Dermis microvascular lymphatic vessel endothelial cell (primary cell): ENCODE data around the gene TUBB. TPM values are rescaled to one million over a fixed set of nuclear protein-coding genes. Genes with fewer than 3 reads are reported as not detected.

Experiments used
- DNase-seq, 2 donors: peaks; one replicate each; pipeline versions ENCODE4 v3.0.0 to v3.0.0-alpha.2; 2010; ENCODE audit warnings: low read depth in 2 of 2
- total RNA-seq: library from RNA; depleted of rRNA; stranded (reverse); fragments of >200 nt; gene quantifications from 2 replicates; pipeline ENCODE4 v1.2.1, GENCODE V29; 2014

Gene TUBB
- total RNA-seq, 1 donor from 2014 or later = 397 TPM

DNA sequence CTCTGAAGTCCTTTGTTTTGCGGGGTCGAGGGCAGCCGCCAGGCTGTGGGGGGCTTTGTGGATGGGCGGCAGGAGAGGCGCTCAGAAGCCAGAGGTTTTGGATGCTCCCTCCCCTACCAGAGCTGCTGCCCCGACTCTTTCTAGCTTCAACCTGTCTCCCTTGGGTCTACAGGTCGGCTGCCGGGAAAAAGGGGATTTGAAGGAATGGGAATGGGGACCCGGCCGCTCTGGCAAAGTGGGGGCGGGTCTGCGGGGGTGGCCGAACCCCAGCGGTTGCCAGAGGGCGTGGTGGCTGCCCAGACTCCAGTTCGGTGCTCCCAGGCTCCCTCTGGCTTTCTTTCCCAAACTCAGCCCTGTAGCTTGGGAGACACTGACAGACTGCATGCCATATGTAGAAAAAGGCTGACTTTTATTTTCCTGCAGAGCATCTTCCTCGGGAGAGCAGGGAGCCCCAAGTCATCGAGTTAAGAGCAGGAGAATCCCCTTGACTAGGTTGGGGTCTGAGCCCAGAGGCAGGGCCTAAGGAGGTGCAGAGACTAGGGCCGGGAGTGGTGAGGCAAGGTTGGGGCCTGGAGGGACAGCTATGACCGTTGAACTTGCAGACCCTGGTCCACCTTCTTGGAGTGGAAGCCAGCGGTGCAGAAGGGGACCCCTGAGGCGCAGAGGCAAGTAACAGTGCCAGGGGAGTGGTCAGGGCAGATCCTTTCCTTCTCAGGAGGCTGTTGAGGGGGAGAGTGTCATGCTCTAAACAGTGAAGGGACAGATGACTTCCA, 32.3 kb upstream of the TUBB start:
- DNase-seq = peak in 1 of 2 donors; percentile 30

DNA sequence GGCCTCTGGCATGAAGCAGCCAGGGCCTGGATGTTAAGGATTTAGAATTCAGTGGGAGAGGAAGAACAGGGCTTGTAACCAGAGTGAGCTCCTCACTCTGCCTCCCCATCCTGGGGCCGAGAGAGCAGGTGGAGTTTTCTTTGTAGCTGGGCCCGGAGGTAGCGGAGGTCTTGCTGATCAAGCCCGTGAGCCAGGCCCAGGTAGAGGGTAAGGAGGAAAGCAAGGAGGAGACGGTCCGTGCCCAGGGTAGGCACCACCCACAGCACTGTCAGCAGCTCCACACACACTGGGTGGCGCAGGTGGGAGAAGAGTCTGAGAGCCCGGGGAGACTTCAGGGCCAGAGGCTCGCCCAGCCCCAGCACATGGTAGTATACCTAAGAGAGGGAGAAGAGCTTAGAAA, 31.6 kb upstream of the TUBB start:
- no peak for DNase-seq

DNA sequence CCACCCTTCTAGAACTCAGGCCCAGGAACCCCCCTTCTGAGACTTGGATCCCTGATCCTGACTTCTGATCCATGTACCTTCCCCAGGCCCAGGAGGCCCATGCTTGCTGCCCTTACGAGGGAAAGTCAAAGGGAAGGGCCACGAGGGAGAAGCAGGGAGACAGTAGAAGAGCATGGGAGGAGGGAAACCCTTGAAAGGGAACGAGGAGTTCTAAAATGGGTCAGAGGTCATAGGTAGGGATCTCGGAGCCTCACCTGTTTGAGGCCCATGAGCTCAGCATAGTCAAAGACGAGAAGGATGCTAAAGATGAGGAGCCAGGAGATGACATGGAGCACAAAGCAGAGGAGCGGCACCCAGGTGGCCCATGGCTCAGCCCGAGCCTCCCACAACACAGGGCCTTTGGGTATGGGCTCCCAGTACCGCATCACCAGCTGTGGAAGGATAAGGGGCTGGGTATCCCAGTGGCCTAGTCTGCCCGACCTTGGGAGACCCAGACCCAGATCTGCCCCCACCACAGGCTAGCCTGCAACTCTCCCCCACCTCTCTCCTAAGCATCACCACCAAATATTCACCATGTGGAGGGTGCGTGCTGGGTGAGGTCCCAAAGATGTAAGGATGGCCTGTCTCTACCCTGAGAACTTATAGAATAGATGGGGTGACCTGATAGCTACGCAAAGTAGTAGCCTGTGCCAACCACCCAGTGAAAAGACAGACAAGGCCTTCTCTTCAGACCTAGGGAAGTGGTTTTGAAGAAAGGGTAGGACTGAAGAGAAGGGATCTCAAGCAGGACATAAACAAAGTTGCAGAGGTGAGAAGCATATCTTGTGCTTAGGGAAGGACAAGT, 30.9 kb upstream of the TUBB start:
- DNase-seq = no peak

DNA sequence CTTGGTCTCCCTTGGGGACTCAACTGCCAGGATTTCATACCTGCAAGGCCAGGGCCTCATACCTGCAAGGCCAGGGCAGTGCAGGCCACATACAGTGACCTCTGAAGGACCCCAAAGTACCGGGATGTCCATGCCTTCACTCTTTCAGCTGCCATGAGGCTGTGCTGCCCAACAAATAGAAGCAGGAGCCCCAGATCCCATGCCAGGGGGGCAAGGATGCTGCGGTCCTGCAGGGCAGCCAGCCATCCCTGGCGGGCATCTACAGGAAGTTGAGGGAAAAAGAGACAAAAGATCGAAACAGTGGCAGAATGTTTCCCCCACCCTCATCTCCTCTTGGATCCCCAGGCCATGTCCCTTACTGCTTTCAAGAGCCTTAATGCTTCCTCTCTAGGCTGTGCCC, 30.2 kb upstream of the TUBB start:
- no peak for DNase-seq

DNA sequence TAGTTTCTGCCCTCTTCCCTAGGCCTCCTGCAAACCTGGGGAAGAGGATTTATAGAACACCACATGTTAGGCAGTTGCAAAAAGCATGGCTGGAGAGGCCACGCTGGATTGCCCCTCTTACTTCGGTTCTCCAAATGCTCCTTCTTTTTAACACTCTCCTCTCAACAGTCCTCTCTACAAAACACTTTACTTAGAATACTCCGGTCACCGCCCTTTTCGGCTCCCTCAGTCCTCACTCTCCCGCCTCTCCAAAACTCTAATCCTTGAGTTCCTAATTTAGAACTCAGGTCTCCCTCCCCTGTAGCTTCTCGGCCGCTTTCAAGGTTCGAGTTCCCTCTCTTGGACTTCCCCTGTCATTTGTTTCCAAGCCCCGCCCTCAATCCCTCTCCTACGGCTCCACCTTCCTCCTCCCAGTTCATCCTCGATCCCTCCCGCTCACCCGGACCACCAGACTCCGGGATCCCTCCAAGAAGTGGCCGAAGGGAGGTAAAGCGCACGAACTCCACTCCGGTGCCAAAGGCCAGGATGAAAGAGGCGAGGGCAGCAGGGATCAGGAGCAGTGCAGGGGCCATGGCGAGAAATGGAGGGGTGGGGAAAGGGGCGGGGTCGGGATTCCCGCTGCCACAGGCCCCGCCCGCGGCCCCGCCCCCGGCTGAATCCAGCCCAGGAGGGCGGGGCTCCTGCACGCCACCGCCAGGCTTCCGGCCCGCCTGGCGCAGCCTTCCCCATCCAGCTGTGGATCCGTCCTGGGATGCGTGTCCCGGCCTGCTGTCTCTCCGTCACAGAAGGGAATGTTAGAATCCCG, 29.5 kb upstream of the TUBB start, which contains the start of gene NRM:
Gene NRM, minus strand, starts transcription at position 582 of the 805 bp plus-strand sequence. Its CDS starts 10 bp downstream, at position 572.
- peak; percentile 59 to 83 for DNase-seq

DNA sequence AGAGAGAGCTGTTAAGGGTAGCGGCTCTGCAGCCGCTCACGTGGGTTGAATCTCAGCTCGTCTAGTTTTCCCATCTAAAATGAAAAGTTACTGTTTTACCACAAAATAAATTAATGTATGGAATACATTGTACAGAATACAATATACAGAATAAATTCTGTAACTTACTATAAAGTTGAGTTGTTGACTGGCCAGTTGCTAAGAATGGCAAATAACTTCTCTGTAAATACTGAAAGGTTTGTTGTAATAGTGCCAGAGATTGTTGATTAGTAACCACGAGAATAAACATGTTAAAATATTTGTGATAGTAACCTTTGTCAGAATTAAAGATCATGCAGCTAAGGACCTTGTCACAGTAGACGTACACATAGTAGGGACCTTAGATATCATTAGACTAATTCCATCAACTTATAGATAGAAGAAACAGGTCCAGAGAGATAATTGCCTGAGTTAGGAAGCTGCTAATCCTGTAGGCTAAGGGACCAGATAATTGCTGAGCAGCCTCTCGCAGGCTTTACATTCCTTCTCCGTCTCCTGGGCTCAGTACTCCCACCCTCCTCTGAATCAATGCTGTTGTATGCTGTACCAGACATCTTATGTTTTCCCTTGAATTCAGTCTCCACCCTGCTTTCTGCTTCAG, 28.8 kb upstream of the TUBB start:
- DNase-seq = no peak

DNA sequence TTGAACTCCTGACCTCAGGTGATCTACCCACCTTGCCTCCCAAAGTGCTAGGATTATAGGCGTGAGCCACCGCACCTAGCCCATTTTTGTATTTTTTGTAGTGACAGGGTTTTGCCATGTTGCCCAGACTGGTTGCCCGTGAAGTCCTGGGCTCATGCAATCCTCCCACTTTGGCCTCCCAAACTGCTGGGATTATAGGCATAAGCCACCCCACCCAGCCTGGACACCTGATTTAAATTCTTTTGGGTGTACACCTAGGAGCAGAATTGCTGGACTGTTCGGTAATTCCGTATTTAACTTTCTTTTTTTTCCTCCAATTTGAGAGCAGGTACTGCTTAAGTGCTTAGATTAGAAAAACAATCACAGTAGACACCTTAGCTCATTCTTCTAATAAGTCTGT, 23.7 kb upstream of the TUBB start:
- no peak for DNase-seq

DNA sequence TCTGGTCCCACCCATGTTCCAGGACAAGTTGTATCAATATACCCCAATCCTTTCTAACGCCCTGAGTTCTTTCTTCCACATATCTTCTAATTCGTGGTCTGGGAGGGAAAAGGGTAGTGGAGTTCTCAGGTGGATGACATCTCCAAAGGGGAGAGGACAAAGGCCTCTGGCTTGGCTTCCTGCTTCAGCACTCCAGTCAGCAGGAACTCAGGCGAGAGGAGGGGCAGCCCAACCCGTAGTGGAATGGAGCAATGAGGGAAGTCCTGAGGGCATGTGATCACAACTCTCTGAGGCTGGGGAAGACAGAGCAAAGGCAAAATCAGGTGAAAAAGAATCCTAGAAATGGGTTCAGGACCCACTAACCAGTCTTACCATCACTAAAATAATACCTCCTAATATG, 19.8 kb upstream of the TUBB start:
- no peak for DNase-seq

DNA sequence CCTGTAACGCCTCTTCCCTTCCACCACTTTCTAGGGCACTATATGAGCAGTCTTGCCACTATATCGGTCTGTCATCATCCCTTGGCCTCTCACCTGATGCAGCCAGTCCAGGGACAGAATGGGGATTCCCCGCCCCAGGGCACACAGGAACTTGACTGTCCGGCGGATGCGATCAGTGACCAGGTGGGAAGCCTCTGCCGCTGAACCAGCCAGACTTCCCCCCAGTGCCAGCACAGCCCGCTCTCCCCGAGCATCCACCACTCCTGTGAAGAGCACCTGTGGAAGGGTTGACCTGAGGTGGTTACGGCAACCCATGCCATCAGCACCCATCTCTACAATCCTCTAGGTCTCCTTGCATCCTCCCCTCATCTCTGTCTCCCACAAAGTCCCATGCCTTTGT, 17.1 kb upstream of the TUBB start:
- DNase-seq = no peak

DNA sequence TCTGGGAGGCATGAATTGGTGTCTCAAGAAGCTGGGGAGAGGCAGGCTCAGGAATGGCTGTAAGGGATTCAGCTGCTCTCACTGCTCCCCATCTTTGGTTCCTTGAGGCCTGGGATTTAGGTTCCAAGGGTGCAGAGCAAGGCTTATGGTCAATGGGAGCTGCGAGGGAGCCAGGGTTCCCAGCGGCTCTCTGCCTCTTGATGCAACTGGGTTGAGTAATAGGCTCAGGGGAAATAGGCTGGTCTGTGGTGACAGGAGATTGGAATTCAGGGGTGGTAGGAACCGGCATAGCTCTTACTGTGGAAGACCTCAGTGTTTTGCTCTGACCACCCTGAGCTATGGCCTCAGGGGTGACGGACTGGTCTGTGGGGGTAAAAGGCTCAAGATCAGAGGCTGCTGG, 16.3 kb upstream of the TUBB start:
- no peak for DNase-seq

DNA sequence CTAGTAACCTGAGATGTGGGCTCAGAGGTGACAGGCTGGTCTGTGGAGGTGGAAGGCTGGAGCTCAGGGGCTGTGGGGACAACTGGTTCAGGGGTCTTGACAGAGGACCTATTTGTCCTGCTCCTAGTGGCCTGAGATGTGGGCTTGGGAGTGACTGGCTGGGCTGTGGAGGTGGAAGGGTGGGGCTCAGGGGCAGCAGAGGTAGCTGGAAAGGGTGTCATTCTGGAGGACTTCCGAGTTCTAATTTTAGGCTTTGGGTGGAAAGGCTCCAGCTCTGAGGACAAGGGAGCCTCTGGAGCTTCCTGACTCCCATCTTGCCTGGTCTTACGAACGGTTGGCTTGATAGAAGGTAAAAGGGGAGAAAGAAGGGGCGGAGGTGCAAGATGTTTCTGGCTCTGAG, 14.5 kb upstream of the TUBB start:
- no peak for DNase-seq

DNA sequence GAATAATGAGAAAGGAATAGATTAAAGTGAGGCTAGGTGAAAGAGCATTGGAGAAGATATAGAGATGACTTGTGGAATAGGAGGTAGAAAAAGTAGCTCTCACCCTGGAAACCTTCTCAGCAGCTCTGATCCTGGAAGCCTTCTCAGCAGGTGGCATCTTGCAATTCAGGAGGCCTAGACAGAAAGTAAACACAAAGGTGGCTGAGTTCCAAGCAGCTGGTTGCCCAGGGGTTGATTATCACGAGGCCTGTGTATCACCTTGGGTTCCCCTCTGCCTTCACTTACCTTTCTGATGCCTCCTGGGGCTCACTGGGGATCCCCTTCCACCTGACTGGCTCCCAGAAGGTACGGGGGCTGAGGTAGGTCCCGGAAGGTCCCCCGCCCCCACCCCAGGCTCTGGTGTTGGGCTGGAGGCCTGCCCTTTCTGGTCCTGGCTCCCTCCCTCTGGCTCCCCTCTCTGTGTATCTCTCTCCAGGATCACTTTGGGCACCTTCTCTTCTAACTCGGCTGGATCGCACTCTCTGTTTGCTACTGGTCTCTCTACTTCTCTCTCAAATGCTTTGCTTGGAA, 12.8 kb upstream of the TUBB start:
- DNase-seq = no peak

DNA sequence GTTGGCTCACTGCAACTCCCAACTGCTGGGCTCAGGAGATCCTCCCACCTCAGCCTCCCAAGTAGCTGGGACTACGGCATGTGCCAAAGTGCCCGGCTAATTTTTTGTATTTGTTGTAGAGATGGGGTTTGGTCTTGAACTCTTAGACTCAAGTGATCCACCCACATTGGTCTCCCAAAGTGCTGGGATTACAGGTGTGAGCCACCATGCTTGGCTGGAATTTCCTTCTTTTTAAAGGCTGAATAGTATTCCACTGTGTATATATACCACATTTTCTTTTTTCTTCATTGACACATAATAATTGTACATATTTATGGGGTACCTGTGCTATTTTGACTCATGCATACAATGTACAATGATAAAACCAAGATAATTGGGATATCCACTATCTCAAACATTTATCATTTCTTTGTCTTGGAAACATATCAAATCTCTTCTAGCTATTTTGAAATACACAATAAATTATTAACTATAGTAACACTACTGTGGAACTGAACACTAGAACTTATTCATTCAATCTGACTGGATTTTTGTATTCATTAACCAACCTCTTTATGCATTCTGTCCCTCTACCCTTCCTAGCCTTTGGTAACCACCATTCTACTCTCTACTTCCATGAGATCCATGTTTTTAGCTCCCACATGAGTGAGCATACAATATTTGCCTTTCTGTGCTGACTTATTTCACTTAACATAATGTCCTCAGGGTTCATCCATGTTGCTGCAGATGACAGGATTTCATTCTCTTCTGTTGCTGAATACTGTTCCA, 10.9 kb upstream of the TUBB start:
- DNase-seq = no peak

DNA sequence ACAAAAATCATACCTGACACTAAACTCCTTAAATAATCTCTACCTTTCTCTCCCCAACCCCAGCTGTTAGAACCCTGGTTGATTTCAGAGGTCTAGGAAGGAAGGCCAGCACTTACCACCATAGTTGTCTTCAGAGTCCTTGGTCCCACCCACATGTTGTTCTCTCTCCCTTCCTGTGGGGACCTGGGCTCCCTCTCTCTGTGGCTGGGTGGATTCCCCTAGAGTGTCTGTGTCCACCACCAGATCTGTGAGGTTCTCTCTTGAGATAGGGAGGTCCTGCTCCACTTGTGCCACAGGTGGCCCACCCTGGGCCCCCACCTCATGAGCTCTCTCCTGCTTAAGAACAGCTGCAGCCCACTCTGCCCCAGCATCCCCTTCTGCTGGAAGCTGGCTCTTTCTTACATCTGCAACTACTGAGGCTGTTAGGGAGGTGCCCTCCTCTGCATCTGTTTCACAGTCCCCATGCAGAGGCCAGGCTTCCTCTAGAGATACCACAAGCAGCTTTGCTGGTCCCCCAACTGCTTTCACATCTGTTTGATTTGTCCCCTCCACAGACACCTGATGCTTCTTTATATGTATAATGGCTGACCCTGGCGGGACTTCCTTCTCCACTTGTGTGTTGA, 8.3 kb upstream of the TUBB start:
- DNase-seq = no peak

DNA sequence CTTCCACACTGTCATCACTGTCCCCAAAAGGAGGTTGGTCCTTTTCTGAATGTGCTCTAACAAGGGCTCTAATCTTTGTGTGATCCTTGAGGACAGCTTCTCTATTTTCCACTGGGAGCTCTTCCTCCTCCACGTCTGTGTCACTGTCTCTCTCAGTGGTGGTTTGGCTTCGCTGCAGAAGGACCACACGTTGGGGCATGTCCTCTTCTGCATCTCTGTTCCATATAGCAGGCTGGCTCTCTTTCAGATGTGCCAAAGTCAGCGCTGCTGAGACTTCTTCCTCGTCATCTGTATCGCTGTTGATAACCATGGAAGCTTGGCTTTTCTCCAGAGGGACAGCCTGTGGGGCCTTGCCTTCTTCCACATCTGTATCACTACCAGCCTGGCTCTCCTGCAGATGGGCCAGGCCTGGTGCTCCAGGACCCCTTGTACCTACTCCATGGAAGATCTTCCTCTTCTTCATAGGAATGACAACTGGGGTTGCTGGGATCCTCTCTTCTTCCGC, 7.7 kb upstream of the TUBB start:
- no peak for DNase-seq

DNA sequence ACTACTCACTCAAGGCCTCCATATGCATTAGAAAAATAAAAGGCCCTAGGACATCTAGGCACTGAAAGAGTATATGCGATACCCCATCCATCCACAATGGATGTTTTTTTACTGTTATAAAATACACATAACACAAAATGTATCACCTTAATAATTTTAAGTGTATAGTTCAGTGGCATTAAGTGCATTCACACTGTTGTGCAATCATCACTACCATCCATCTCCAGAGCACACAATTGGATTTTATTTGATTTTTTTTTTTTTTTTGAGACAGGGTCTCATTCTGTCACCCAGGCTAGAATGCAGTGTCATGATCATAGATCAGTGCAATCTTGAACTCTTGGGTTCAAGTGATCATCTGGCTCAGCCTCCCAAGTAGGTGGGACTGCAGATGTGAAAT, 5.9 kb upstream of the TUBB start:
- no peak for DNase-seq

DNA sequence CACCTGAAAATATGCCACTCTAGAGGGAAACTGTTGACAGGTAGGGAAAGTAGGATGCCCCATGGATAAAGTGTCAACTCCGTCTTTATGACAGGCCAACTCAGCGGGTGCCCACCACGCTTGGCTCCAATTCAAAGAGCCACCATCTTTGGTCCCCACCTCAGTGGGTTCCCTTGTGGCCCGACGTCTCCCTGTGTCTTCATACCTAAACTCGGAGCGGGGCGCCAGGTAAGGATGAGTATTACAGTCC, 3.3 kb upstream of the TUBB start:
- no peak for DNase-seq

DNA sequence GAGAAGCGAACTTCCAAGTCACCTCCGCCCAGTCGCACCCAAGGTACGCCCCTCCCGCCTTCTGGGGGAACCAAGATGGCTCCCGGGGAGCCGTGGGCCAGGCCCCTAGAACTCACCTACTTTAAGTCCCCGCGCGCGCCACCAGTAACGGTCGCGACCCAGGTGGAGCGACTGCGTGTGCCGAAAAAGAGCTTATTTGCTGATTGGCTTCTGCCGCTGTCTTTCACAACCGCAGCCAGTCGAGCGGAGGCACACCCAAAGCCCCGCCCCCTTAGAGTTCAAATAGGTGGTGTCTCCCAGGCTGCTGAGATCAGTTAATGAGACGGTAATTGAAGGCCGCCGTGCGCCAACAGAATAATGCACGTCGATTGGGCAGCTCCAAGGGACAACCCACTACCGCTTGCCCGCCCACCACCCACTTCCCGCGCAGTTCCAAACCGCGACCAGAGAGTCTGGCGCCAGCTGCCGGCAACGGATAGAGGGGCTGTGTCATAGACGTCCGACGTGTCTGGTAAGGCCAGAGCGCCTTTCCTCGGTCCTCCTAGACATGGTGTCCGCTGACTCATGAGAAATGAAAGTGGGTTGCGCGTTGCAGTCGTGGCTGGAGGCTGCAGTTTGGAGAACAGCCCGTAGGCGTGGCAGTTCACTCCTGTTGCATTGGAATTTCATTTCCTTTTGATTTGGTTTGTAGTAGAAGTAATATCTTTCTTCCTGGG, 2.9 kb upstream of the TUBB start, which contains the start of gene MDC1:
Gene MDC1, minus strand, starts transcription at position 153 of the 716 bp plus-strand sequence. CDS start 2,106 bp downstream, outside the sequence.
- DNase-seq = peak; percentile 99 to 100
